Urothelium cell line (cell line): ENCODE data around the gene RPTOR.

Experiments
- DNase-seq: peaks from one replicate; pipeline ENCODE4 v3.0.0; 2011; ENCODE audit warnings: low spot score, mixed read lengths
- FAIRE-seq: peaks from 2 replicates; lab custom pipeline; 2011; peaks lifted over from hg19 to GRCh38; lab: Jason Lieb, UNC

The RPTOR gene

GRCh38 chr17:80586846-80587228, 42.2 kb downstream of the RPTOR start:
- FAIRE-seq, result peak; percentile 52

GRCh38 chr17:80588702-80589383, 44.2 kb downstream of the RPTOR start:
- no peak for FAIRE-seq
- DNase-seq, result no peak

More at GRCh38 chr17:80586846-80587228, 42.2 kb downstream of the RPTOR start:
- DNase-seq, result no peak

GRCh38 chr17:80591788-80592187, 47.1 kb downstream of the RPTOR start:
- DNase-seq (no peak), FAIRE-seq (no peak)

- DNase-seq (no peak), FAIRE-seq (no peak)
These were observed 47.6 kb downstream of the RPTOR start for GRCh38 chr17:80592243-80592642.

GRCh38 chr17:80593181-80593580, 48.5 kb downstream of the RPTOR start:
- FAIRE-seq (no peak), DNase-seq (no peak)

GRCh38 chr17:80594431-80595269, 50.0 kb downstream of the RPTOR start:
- FAIRE-seq (no peak), DNase-seq (no peak)

GRCh38 chr17:80596760-80597608, 52.3 kb downstream of the RPTOR start:
- DNase-seq, result peak; percentile 36
- no peak for FAIRE-seq

GRCh38 chr17:80598813-80599545, 54.3 kb downstream of the RPTOR start:
- no peak for DNase-seq
- no peak for FAIRE-seq

- no peak for FAIRE-seq
- DNase-seq, result no peak
These were observed 55.1 kb downstream of the RPTOR start for GRCh38 chr17:80599546-80600305.

GRCh38 chr17:80601146-80601545, 56.5 kb downstream of the RPTOR start:
- FAIRE-seq (no peak), DNase-seq (no peak)

- FAIRE-seq (no peak), DNase-seq (no peak)
These were observed 58.8 kb downstream of the RPTOR start for GRCh38 chr17:80603396-80603795.

- no peak for DNase-seq
These were observed 59.5 kb downstream of the RPTOR start for GRCh38 chr17:80604009-80604669.

GRCh38 chr17:80604670-80605010, 60.0 kb downstream of the RPTOR start:
- DNase-seq, result no peak
- FAIRE-seq, result no peak

More at GRCh38 chr17:80604009-80604669, 59.5 kb downstream of the RPTOR start:
- no peak for FAIRE-seq

GRCh38 chr17:80605326-80606066, 60.9 kb downstream of the RPTOR start:
- FAIRE-seq (no peak), DNase-seq (peak; percentile 27)

- FAIRE-seq (no peak), DNase-seq (no peak)
These were observed 63.7 kb downstream of the RPTOR start for GRCh38 chr17:80608326-80608725.

- DNase-seq (no peak), FAIRE-seq (no peak)
These were observed 65.1 kb downstream of the RPTOR start for GRCh38 chr17:80609757-80610156.

GRCh38 chr17:80611816-80612215, 67.2 kb downstream of the RPTOR start:
- FAIRE-seq (no peak), DNase-seq (no peak)

- DNase-seq (no peak), FAIRE-seq (no peak)
These were observed 68.5 kb downstream of the RPTOR start for GRCh38 chr17:80612997-80613731.
